HG03354 (cell line): Measurements from ENCODE around the gene ETFB.
"Not testable (repeated sequence)": the region's sequence is repeated elsewhere in the genome, so short reads cannot be mapped to it uniquely, and the experiment has no call there.

Source experiments
- ATAC-seq: cut with Tn5 transposase; IDR thresholded peaks from one replicate; pipeline ENCODE4 v1.9.1; 2021; ENCODE audit warnings: mild to moderate bottlenecking; ENCODE audit not compliant: unreplicated experiment, poor library complexity, severe bottlenecking

The ETFB gene

DNA sequence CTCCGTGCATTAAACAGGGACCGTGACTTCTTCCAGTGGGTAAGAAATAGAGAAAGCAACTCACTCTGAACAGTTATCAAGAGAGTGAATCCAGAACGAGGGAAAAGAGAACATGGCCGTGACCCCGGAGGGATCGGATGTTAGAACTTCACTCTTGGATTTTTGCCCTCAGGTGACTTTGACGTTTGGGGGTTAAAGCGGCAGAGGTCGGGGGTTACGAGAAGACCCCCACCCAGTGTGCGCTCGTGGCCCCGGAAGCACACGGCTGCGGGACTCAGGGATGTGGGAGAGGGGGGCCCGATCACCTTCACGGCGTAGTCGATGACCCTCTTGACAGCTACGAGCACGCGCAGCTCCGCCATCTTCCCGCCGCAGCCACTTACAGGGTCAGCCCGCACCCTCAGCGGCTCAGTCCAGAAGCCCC lies at the start of gene ETFB:
Gene ETFB, minus strand, starts transcription at position 424 of the 424 bp plus-strand sequence. Its CDS starts 62 bp downstream, at position 362.
- ATAC-seq: no peak

DNA sequence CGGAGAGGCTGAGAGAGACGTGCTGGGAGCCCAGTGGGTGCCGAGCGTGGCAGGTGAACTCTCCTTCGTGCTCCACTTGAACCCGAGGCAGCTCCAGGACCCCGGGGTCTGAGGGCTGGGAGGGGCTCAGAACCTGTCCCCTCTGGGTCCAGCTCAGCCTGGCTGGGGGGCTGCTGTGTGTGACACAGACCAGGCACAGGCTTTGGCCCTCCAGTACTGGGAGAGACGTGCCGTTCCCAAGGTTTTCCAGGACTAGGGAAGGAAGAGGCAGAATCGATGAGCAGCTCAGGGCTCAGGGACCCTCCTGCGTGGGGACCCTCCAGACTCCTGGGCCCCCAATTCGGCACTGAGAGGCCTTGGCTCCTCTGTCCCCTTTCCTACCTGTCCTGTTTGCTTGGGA lies 49.0 kb upstream of the ETFB start:
- ATAC-seq: no peak

DNA sequence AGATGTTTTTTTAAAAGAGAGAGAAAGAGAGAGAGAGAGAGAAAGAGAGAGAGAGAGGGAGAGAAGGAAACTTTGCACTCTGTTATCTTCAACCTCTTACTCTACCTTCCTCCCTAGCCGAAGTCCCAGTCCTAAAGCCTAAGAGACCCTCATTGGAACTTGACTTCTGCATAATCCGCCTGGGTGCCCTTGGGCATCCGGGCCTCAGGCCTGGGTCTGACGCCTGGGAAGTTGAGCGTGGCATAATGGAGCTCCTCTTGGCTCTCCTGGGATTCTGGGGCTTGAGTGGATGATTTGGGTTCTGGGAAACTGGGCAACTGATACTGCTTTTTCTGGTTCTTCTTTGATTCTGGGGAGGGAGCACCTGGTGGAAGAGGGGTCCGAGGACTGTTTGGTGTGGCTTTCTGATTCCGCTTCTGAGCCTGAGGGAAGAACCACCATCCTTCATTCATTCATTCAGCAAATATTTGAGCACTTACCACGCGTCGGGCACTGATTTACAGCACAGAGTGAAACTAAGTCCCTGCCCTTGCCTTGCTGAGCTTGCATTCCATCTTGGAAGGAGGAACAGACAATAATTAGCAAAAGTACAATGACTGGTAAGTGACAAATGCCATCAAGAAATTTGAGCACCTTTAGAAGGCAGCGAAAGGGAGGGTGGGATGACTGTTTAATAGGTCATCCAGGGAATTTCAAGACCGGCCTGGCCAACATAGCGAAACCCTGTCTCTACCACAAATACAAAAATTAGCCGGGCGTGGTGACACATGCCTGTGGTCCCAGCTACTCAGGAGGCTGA lies 45.0 kb upstream of the ETFB start:
- ATAC-seq: no peak

DNA sequence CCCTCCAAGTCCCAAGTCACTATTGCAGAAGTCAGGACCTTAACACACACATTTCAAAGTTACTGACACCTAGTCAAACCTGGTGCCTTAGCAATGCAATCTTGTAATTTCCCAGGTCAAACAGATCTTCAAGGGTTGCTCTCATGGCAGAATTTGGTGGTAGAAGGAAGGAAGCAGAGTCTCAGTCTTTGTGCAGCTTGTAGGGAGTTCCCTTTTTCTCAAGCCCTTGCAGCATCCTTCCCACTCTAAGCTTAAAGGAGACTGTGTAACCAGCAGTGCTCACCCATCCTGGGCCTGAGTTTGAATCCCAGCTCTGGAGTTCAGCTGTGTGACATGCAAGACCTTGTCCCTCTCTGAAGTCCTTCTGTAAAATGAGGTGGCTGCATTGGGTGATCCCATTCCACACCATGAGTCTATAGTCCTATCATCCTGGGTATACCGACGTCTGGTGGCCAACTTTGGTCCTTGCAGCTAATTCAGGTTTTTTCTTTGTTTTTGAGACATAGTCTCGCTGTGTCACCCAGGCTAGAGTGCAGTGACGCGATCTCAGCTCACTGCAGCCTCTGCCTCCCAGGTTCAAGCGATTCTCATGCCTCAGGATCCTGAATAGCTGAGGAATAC lies 41.4 kb upstream of the ETFB start:
- ATAC-seq: no peak

DNA sequence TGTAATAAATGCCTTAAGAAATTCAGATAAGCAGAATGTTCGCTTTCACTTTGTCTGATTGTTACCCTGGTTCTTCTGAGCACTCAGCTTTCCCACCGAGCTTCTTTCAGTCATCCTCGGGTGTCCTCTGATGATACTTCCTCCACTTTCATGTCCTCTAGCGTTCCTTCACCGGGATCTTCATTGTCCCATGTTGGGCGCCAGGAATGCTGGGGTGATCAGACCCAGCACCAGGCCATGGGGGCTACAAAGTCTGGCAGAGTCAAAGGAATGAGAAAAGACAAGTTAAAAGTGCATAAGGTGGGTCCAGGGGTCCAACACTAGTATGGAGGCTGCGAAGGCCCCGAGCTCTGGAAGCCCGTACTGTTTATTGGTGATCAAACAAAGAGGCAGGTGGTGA lies 35.9 kb upstream of the ETFB start:
- no peak for ATAC-seq

DNA sequence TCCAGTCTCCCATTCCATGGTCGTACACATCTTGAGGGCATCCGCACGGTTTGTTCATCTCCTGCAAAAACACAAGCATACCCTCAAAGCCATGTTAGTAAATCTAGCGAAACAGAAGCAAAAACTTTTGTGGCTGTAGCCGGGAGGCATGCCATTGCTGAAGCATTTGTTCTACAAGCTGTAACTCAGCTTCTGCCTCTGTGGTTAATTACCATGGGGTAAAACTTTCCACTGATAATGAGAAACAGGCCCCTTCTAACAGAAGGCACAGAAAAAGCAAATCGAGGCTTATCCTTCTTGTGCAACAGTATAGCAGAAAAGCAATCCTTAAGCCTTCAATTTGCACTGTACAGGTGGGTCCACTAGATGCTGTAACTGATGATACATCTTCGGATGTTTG lies 33.7 kb upstream of the ETFB start:
- ATAC-seq: not testable (repeated sequence)

DNA sequence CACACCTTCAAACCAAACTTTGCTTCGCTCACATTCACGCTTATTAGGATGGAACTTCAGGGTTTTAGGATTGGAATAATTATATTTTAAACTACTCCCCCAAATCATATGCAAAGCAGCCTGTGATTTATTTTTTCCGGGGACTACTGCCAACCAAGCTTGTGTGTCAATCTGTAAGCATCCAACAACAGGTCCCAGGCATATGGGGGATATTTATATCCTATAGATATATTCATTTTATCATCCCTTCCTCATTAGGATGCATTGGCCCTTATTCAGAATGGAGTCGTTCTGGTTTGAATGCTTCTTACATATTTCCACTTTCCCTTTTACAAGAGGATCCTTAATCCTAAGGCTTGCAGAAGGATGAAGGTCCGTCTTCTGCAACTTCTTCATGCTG lies 33.0 kb upstream of the ETFB start:
- ATAC-seq: no peak

DNA sequence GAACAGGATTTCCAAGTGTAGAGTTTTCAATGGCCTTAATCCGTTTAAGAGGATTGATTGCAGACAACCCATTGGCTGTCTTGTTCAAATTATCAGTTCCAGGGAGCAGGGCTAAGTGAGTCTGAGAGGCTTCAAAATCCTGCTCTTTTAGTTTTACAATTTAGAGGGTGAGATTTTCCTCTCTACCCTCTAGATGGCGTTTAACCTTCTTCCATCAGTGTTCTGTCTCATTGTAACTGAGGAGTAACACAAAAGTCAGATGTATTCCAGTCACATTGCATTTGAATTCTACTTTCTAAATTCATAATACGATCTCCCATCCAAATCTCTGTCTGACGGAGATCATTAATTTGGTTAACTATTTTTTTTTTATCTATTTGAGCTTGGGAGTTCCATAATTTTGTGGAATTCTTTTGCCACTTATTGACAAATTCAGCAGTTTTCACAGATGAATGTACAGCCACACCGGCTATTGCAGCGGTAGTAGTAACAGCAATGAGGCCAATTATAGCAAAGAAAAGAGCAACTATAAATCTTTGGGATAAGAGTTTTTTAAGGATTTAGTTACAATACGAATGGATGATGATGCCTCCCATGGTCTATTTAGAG lies 32.0 kb upstream of the ETFB start:
- no peak for ATAC-seq

DNA sequence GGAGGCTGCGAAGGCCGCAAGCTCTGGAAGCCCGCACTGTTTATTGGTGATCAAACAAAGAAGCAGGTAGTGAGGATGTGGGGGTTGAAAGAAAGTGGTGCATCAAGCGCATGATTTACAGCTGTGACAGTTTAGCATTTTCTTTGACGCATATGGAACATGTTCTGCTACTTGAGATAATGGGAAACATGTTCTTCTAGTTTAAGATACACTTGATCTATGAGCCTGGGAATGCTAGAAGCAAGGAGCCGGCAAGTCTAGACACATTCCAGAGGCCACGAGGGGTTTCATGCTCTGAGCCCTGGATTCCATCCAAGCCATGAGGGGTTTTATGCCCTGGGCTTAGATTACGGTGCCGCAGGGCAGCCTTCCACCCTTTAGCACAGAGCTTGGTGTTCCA lies 31.3 kb upstream of the ETFB start:
- not testable (repeated sequence) for ATAC-seq

DNA sequence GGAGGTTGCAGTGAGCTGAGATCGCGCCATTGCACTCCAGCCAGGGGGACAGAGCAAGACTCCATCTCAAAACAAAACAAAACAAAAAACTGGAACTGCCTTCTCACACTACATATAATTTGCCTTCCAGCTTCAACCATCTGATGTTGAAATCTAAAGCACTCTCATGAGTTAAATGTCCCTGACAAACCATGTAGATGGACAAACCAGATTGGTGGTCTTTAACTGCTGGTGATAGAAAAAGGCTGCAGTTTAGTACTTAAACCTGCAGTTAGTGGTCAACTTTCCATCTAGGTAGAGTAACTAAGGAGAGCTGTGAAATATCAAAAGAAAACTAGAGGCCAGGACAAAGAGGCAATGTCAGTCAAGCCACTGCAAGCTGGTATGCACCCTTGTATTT lies 30.0 kb upstream of the ETFB start:
- no peak for ATAC-seq

DNA sequence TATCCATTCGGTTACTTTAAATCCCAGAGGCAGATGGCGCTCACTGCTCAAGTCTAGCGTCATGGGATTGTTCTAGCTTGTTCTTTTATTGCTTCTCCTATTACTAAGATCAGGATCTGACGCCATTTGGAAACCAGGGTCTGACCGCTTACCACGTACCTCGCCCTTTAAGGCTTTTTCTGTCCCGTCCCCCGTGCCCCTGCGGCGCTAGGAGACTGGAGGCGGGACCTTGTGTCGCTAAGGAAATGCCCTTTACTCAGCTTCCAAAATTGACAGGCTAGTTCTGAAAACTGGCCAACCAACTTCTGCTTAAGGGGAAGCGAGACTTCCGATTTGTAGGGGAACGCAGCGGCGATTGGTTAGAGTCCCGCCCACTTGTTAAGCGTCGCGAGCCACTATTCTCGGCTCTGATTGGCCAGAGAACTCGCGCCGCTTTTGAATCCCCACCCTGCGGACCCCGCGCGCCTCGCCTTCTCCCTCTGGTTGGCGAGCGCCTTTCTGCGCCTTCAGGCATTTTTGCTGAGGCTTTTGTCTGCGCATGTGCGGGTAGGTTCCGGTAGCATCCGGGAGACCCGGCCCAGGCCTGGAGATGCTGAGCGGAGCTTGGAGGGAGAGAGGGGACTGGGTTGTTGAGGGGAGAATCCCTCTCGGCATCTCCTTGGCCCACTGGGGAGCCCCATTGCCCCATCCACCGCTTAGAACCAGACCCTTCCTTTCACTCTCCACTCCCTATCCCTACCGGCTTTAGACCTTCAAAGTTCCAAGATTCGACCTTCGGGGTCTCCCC lies 28.1 kb upstream of the ETFB start:
- peak; percentile 88 for ATAC-seq

DNA sequence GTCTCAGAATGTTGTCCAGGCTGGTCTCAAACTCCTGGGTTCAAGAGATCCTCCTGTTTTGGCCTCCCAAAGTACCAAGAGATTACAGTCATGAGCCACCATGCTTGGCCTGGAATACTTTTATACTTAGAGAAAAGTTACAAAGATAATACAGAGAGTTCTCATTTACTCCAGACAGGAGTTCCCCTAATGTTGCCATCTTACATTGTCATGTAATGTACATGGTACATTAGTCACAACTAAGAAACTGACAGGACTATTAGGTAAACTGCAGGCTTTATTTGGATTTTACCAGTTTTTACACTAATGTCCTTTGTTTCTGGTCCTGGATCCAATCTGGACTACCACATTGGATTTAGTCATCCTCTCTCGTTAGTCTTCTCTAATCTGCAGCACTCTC lies 26.5 kb upstream of the ETFB start:
- no peak for ATAC-seq

DNA sequence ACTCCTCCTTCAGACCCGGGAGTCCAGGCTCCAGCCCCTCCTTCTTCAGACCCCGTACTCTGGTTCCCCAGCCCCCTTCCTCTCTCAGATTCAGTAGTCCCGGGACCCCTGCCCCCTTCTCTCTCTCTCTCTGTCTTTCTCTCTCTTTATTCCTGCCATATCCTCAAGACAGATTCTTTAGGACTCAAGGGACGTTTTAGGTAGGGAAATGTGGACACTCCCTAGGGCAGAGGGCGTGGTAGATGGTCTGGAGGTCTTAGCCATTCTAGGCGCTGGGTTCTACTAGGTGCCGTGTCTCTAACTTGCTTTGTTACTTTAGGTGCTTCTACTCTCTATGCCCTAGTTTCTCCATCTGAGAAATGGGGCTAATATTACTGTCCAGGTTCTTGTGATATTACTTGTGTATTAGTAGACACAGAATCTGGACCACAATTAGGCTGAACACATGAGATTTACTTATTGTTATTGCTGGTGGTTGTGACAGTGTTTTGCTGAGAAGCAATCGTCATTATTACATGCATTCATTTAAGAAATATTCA lies 25.0 kb upstream of the ETFB start:
- no peak for ATAC-seq

DNA sequence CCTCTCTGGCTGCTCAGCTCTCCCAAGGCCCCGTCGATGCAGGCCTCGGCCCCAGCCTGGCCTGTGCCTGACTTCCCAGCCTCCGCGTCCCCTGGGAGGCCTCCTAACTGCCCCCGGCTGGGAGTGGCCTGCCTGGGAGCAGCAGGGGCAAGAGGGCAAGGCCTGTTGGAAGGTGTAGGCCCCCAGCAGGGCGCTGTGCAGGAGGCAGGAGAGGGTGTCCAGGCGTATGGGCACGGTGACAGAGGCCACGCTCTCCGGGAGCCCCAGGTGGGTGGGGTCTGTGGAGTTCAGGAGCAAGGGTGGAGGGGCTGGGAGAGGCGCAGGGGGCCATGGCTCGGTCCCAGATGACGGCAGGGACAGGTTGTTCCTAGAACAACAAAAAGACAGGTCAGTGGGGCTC lies 23.0 kb upstream of the ETFB start:
- no peak for ATAC-seq

DNA sequence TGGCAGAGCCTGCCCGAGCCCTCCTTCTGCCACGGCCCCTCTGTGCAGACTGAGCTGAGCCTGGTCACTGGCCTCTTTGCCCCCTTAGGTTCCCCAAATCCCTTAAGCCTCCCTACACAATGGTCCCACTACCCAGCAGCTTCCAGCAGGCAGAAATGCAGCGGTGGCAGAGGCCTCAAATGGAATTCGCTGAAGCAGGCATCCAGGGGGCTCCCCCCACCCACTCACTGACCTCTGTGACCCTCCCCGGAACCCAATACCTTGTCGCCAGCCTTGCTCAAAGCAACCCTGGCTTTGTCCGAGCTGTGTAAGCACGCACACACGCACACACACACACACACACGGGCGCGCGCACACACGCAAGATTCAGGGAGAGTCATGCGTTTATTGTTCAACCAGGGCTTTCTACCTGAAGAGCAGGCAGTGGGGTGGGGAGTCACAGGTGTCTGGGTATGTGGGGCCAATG lies 21.8 kb upstream of the ETFB start, which contains the start of gene LIM2:
Gene LIM2, minus strand, starts transcription at position 51 of the 466 bp plus-strand sequence. CDS start 531 bp downstream, outside the sequence.
- ATAC-seq: no peak

DNA sequence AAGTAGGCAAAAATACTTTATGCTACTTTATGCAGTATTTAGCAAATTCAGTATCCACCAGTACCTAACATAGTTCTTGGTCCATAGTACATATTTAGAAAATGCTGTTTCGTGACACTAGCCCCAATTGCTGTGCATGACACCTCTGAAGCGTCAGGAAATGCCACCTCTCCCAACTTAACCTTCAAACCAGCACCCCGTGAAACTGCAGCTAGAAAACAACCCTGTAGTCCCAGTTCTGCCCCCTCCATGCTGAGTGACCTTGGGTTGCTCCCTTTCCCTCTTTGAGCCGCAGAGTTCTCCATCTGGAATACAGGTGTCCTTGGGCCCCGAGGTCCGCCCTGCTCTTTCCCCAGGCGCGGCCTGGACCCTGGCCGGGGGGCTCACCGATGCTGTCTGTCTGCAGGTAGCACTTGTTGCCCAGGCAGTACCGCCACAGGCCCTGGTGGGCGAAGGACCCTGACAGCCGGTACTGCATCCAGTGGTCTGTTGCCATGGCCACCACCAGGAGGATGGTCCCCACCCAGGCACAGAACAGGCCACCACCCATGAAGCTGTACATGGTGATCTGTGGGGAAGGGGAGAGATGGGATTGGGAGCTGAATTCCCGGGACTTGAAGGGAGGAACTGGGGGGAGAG lies 20.8 kb upstream of the ETFB start:
- no peak for ATAC-seq

DNA sequence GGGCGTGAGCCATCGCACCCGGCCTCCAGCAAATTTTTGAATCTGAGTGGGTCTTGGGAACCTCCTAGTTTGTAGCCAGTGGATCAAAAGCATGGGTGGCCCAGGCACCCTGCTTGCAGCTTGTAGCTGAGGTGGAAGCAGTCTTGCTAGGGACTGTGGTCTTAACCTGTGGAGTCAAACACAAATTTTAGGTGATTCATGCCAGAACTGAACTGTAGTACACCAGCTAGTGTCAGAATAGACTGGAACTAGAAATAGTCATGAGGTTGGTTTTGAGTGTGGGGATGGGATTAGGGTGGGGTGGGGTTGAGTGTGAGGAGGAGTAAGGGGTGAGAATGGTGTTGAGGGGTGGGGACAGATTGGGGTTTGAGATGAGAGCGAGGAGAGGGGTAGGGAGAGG lies 15.8 kb upstream of the ETFB start:
- no peak for ATAC-seq

DNA sequence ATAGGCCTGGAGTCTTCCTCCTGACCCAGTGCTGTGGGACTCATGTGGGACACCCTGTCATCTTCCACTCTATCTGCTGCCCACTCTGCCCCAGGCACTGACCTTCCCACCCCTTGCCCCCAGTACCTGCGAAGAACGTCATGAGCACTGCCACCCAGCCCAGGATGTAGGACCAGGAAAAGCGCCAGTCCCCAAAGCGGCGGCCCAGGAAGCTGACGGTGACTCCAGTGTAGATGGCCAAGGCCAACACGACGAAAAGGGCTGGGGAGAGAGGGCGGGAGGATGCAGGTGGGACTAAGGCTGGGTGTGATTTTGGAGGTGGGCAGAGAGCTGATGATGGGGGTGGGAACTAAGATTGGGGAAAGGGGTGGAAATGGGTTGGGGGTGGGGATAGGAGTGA lies 14.2 kb upstream of the ETFB start:
- no peak for ATAC-seq

DNA sequence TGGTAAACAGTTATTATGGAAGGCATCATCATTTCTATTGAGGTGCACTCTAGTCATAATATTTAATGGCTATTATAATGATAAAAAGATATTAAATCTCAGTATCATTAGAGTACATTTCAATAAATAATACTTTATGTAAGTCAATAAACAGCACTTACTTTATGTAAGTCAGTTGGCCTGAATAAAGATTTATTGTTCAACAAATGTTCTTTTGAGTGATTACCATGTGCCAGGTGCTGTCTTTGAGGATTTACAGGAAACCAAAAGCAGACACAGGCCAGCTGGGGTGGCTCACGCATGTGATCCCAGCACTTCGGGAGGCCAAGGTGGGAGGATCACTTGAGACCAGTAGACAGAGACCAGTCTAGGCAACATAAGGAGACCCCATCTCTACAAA lies 11.2 kb upstream of the ETFB start:
- no peak for ATAC-seq
